Measurements from ENCODE around the gene SSB.

The SSB gene

DNA sequence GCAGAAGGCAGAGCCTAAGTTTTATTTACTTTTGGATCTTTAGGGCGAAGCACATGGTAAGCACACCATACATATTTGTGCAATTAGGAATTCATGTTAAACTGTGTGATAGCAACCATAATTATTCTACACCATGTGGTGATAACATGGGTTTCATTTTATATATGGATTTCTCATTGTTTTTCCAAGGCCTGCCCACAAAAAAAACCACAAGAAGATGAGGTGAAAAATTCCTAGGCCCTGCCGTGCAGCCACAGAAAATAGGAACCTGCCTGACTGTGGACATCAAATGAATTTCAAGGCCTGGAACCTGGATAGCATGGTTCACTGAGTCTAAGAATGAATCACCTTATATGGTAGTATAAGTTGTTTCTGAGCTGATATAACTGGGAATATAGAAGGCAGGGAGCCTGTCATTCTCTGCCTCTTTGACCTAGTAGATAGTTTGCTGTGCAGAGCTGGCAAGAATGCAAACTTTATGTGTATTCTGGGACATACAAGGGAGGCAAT, 22.4 kb upstream of the SSB start:
- H4K20me1 ChIP-seq (ENCODE audit: insufficient read depth), result no peaks in the 10 kb centered on the region
- no peak overlapping the region for H3K9ac ChIP-seq
- H3K4me1 ChIP-seq (ENCODE audit: low read depth, poor library complexity, severe bottlenecking), result no peaks in the 10 kb centered on the region
- H3K79me2 ChIP-seq (ENCODE audit: insufficient read depth, low read depth), result no peaks in the 10 kb centered on the region
- no peak overlapping the region for H2AFZ ChIP-seq (ENCODE audit: low read depth)
- no peak overlapping the region for H3K27ac ChIP-seq
- H3K4me2 ChIP-seq, result no peak overlapping the region
- no peaks in the 10 kb centered on the region for H3K27me3 ChIP-seq (ENCODE audit: insufficient read depth, low read depth)
- TF ChIP-seq, protein P1, sequence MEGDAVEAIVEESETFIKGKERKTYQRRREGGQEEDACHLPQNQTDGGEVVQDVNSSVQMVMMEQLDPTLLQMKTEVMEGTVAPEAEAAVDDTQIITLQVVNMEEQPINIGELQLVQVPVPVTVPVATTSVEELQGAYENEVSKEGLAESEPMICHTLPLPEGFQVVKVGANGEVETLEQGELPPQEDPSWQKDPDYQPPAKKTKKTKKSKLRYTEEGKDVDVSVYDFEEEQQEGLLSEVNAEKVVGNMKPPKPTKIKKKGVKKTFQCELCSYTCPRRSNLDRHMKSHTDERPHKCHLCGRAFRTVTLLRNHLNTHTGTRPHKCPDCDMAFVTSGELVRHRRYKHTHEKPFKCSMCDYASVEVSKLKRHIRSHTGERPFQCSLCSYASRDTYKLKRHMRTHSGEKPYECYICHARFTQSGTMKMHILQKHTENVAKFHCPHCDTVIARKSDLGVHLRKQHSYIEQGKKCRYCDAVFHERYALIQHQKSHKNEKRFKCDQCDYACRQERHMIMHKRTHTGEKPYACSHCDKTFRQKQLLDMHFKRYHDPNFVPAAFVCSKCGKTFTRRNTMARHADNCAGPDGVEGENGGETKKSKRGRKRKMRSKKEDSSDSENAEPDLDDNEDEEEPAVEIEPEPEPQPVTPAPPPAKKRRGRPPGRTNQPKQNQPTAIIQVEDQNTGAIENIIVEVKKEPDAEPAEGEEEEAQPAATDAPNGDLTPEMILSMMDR (conservative IDR thresholded peaks at IDR 0.05; ENCODE audit: low read depth, low read length), result no peak
- H3K36me3 ChIP-seq (ENCODE audit: insufficient read depth), result no peaks in the 10 kb centered on the region
- no peak overlapping the region for H3K4me3 ChIP-seq (IDR thresholded peaks at IDR 0.05; ENCODE audit: insufficient read depth, low read depth, low read length)

DNA sequence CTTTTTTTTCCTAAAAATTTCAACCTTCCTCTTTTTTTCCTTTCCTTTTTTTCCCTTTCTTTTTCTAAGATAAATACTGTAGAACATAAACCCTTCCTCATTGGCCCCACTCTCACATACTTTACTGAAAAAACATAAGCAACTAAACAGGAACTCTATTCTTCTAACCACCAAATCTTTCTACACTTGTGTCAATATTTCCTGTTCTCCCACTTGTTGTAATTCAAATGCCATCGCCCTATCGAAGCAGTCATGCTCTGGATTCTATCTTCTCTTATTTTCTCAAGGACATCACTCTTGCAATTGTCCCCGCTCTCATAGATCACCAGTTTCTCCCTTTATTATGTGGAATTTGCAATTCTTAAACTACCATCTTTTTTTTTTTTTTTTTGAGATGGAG, 20.2 kb upstream of the SSB start:
- Histone ChIP-seq H3K27ac (no peak overlapping the region), H3K27me3 (ENCODE audit: insufficient read depth, low read depth) (no peaks in the 10 kb centered on the region), H3K4me2 (no peak overlapping the region)

DNA sequence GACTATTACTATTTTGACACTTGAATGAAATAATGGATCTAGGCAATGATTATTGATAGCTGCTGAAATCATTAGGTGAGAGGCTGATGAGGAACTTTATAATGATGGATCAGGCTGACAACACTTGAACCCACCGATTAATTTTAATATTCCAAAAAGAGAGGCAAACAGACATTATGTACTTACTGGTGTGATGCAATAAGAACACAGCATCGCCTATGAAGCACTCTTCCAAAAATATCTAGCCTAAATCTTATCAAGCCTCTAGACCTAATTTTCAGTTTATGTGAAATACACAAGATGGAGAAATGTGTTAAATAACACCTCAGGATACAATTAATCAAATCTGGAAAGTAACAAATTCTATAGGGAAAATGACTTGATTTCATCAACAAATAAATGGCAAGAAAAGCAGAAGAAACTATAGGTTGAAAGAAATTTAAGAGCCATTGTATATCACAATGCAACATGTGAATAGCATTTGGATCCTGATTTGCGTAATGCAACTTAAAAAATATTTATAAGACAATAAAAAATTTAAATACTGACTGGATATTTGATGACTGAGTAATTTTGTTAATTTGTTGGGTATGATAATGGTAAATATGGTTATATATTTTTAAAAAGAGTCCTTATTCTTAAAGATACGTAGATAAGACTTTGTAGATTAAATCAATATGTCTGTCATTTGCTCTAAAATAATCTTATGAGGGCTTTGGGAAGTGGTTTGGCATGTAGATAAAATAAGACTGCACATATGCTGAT, 17.2 kb upstream of the SSB start:
- H3K9ac ChIP-seq, result no peak overlapping the region
- no peak overlapping the region for H3K27ac ChIP-seq
- no peaks in the 10 kb centered on the region for H4K20me1 ChIP-seq (ENCODE audit: insufficient read depth)
- TF ChIP-seq, protein P1 (conservative IDR thresholded peaks at IDR 0.05; ENCODE audit: low read depth, low read length), result no peak
- no peaks in the 10 kb centered on the region for H3K27me3 ChIP-seq (ENCODE audit: insufficient read depth, low read depth)
- no peaks in the 10 kb centered on the region for H3K79me2 ChIP-seq (ENCODE audit: insufficient read depth, low read depth)
- H3K4me2 ChIP-seq, result no peak overlapping the region
- H3K36me3 ChIP-seq (ENCODE audit: insufficient read depth), result no peaks in the 10 kb centered on the region
- no peak overlapping the region for H2AFZ ChIP-seq (ENCODE audit: low read depth)
- H3K4me3 ChIP-seq (IDR thresholded peaks at IDR 0.05; ENCODE audit: insufficient read depth, low read depth, low read length), result no peak overlapping the region
- H3K4me1 ChIP-seq (ENCODE audit: low read depth, poor library complexity, severe bottlenecking), result no peaks in the 10 kb centered on the region

More for the DNA sequence above, 20.2 kb upstream of the SSB start:
- Histone ChIP-seq H4K20me1 (ENCODE audit: insufficient read depth) (no peaks in the 10 kb centered on the region), H3K9ac (no peak overlapping the region), H3K36me3 (ENCODE audit: insufficient read depth) (no peaks in the 10 kb centered on the region), H2AFZ (ENCODE audit: low read depth) (no peak overlapping the region), H3K4me3 (IDR thresholded peaks at IDR 0.05; ENCODE audit: insufficient read depth, low read depth, low read length) (no peak overlapping the region), H3K79me2 (ENCODE audit: insufficient read depth, low read depth) (no peaks in the 10 kb centered on the region), H3K4me1 (ENCODE audit: low read depth, poor library complexity, severe bottlenecking) (no peaks in the 10 kb centered on the region)
- TF ChIP-seq, protein P1 (conservative IDR thresholded peaks at IDR 0.05; ENCODE audit: low read depth, low read length), result no peak

DNA sequence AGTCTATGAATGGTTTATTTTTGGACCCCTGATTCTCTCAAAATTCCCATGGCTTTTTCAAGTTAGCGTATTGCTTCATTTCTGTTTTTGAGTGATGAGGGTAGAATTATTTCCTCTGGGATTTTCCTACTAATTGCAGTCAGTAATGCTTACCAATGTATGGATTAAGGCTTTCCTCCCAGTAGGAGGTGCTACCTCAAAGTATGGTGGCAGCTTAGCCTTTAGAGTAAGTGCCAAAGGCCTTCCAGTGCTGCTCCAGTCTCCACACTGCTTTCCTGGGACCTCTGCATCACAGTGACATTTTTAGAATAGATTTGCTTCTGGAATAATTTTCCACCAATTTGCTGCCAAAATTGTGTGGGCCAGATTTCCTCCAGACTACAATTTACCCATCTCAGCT, 16.2 kb upstream of the SSB start:
- Histone ChIP-seq H3K79me2 (ENCODE audit: insufficient read depth, low read depth) (no peaks in the 10 kb centered on the region), H3K27ac (no peak overlapping the region), H3K4me2 (no peak overlapping the region), H3K4me1 (ENCODE audit: low read depth, poor library complexity, severe bottlenecking) (no peaks in the 10 kb centered on the region), H2AFZ (ENCODE audit: low read depth) (no peak overlapping the region), H4K20me1 (ENCODE audit: insufficient read depth) (no peaks in the 10 kb centered on the region), H3K36me3 (ENCODE audit: insufficient read depth) (no peaks in the 10 kb centered on the region), H3K27me3 (ENCODE audit: insufficient read depth, low read depth) (no peaks in the 10 kb centered on the region), H3K9ac (no peak overlapping the region), H3K4me3 (IDR thresholded peaks at IDR 0.05; ENCODE audit: insufficient read depth, low read depth, low read length) (no peak overlapping the region)
- TF ChIP-seq, protein P1 (conservative IDR thresholded peaks at IDR 0.05; ENCODE audit: low read depth, low read length), result no peak

Data from KMS-11 (cell line).